Measurements from ENCODE around the gene CPM.
"Not testable (repeated sequence)": the region's sequence is repeated elsewhere in the genome, so short reads cannot be mapped to it uniquely, and the experiment has no call there.

CPM gene

GRCh38 chr12:68805592-68806120 is 127.3 kb downstream of the CPM start:
- H3K9me3 Mint-ChIP-seq, result no peaks in the 10 kb centered on the region
- no peak for ATAC-seq
- H3K27me3 Mint-ChIP-seq, result peaks cover 2% of the 10 kb centered on the region
- no peak for DNase-seq
- H3K4me1 Mint-ChIP-seq, result peaks cover 24% of the 10 kb centered on the region
- no peak overlapping the region for H3K27ac Mint-ChIP-seq
- H3K36me3 Mint-ChIP-seq (ENCODE audit: low read depth), result peaks cover 15% of the 10 kb centered on the region
- no peak overlapping the region for H3K4me3 Mint-ChIP-seq

GRCh38 chr12:68804657-68805591 is 128.0 kb downstream of the CPM start:
- Mint-ChIP-seq H3K4me3 (no peak overlapping the region), H3K9me3 (no peaks in the 10 kb centered on the region), H3K27me3 (peaks cover 2% of the 10 kb centered on the region), H3K36me3 (ENCODE audit: low read depth) (peaks cover 14% of the 10 kb centered on the region), H3K27ac (no peak overlapping the region), H3K4me1 (peaks cover 22% of the 10 kb centered on the region)
- no peak for ATAC-seq
- DNase-seq, result no peak

DNA sequence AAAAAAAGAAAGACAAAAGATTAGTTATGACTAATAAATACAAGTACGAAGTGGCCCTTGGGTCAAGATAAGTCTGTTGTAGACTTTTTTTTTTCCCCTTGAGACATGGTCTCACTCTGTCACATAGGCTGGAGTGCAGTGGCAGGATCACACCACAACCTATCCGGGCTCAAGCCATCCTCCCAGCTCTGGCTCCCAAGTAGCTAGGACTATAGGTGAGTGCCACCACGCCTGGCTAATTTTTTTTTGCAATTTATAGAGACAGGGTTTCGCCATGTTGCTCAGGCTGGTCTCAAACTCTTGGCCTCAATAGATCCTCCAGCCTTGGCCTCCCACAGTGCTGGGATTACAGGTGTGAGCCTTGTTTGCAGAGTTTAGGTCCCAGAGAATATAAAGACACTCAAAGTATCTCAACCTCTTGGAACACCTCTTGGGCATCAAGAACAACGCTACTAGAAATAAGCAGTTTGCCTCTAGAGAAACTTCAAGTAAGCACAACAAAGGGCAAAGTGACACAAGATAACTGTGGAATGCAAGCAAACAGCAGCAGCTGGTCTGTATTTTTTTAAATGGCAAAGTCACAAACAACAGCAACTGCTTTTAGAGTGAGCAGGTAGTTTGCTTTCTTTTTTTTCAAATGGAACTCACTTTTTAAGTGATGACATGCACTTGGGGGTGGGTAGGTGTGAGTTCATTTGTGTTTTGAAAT is 128.9 kb downstream of the CPM start:
- no peak for ATAC-seq
- H3K27me3 Mint-ChIP-seq, result peaks cover 2% of the 10 kb centered on the region
- no peak for DNase-seq
- peaks cover 15% of the 10 kb centered on the region for H3K4me1 Mint-ChIP-seq
- no peak overlapping the region for H3K27ac Mint-ChIP-seq
- no peaks in the 10 kb centered on the region for H3K9me3 Mint-ChIP-seq
- H3K4me3 Mint-ChIP-seq, result no peak overlapping the region
- H3K36me3 Mint-ChIP-seq (ENCODE audit: low read depth), result peaks cover 6% of the 10 kb centered on the region

GRCh38 chr12:68802911-68803651 is 129.9 kb downstream of the CPM start:
- H3K9me3 Mint-ChIP-seq; H3K4me3 Mint-ChIP-seq; H3K27me3 Mint-ChIP-seq; DNase-seq; H3K36me3 Mint-ChIP-seq (ENCODE audit: low read depth); ATAC-seq; H3K27ac Mint-ChIP-seq: not testable (repeated sequence)
- H3K4me1 Mint-ChIP-seq, result peaks cover 10% of the 10 kb centered on the region

- DNase-seq; H3K27me3 Mint-ChIP-seq; H3K4me3 Mint-ChIP-seq; ATAC-seq; H3K9me3 Mint-ChIP-seq; H3K36me3 Mint-ChIP-seq (ENCODE audit: low read depth); H3K27ac Mint-ChIP-seq; H3K4me1 Mint-ChIP-seq: not testable (repeated sequence)
Measured at GRCh38 chr12:68802372-68802745, 130.6 kb downstream of the CPM start.
